ENCODE measurements around the gene PRELID2.

Gene PRELID2

DNA sequence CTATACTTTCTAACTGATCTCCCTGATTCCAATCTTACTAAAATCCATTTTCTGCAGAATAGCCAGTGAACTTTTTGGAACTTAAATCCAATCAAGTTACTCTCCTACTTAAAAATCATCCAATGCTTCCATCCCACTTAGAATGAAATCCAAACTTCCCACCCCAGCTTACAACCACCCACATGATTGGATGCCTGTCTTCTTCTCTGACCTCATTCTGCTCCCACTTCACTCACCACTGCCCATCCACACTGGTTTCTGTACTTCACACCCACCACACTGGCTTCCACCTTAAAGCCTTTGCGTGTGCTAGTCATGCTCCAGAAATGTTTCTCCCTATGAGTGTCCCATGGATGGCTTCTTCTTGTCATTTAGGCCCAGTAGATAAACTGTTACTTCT, 119.7 kb downstream of the PRELID2 start:
- no peaks in the 10 kb centered on the region for H3K9me3 ChIP-seq (ENCODE audit: insufficient read depth, low read length)
- no peak overlapping the region for H3K27ac ChIP-seq (ENCODE audit: low read length)
- no peaks in the 10 kb centered on the region for H3K36me3 ChIP-seq (replicated peaks; ENCODE audit: low read depth, low read length)
- TF ChIP-seq, protein P1, sequence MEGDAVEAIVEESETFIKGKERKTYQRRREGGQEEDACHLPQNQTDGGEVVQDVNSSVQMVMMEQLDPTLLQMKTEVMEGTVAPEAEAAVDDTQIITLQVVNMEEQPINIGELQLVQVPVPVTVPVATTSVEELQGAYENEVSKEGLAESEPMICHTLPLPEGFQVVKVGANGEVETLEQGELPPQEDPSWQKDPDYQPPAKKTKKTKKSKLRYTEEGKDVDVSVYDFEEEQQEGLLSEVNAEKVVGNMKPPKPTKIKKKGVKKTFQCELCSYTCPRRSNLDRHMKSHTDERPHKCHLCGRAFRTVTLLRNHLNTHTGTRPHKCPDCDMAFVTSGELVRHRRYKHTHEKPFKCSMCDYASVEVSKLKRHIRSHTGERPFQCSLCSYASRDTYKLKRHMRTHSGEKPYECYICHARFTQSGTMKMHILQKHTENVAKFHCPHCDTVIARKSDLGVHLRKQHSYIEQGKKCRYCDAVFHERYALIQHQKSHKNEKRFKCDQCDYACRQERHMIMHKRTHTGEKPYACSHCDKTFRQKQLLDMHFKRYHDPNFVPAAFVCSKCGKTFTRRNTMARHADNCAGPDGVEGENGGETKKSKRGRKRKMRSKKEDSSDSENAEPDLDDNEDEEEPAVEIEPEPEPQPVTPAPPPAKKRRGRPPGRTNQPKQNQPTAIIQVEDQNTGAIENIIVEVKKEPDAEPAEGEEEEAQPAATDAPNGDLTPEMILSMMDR (IDR thresholded peaks at IDR 0.05; ENCODE audit: low read depth, low read length): no peak
- TF ChIP-seq EZH2phosphoT487 (IDR thresholded peaks at IDR 0.05; ENCODE audit: low read depth): no peak
- no peak overlapping the region for H3K9ac ChIP-seq (ENCODE audit: low read length)
- no peaks in the 10 kb centered on the region for H3K4me1 ChIP-seq (ENCODE audit: low read length)
- no peak overlapping the region for H3K4me3 ChIP-seq (ENCODE audit: low read length)
- H4K20me1 ChIP-seq (ENCODE audit: insufficient read depth, low read length): no peaks in the 10 kb centered on the region
- H3K4me2 ChIP-seq (ENCODE audit: low read length): no peak overlapping the region
- H3K79me2 ChIP-seq (ENCODE audit: low read length): no peaks in the 10 kb centered on the region
- no peak overlapping the region for H2AFZ ChIP-seq (ENCODE audit: low read depth, low read length)
- H3K27me3 ChIP-seq (ENCODE audit: low read depth, low read length): no peaks in the 10 kb centered on the region

DNA sequence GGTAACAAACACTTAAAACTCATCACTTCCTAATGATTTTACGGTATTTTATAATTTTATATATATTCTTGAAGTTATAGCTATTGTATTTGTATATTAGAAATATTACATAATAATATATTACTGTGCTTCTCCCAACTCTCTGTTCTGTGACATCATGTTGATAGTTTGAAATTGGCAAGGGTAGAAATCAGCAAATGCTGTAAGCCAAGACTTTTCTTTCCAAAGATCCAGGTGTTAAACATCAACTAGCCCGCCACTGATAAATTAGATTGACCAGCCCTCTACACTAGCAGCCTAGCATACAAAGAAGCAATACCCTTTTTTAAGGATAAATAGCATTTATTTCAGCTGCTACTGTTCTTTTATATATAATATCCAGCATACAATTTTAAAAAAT, 122.9 kb downstream of the PRELID2 start:
- Histone ChIP-seq H3K27ac (ENCODE audit: low read length) (no peak overlapping the region), H3K4me1 (ENCODE audit: low read length) (no peaks in the 10 kb centered on the region), H3K4me2 (ENCODE audit: low read length) (no peak overlapping the region), H3K36me3 (replicated peaks; ENCODE audit: low read depth, low read length) (no peaks in the 10 kb centered on the region), H3K9me3 (ENCODE audit: insufficient read depth, low read length) (no peaks in the 10 kb centered on the region), H3K4me3 (ENCODE audit: low read length) (no peak overlapping the region), H3K79me2 (ENCODE audit: low read length) (no peaks in the 10 kb centered on the region), H3K27me3 (ENCODE audit: low read depth, low read length) (no peaks in the 10 kb centered on the region), H3K9ac (ENCODE audit: low read length) (no peak overlapping the region), H4K20me1 (ENCODE audit: insufficient read depth, low read length) (no peaks in the 10 kb centered on the region), H2AFZ (ENCODE audit: low read depth, low read length) (no peak overlapping the region)
- TF ChIP-seq EZH2phosphoT487 (IDR thresholded peaks at IDR 0.05; ENCODE audit: low read depth): no peak
- TF ChIP-seq, protein P1 (IDR thresholded peaks at IDR 0.05; ENCODE audit: low read depth, low read length): no peak

GRCh38 chr5:145711417-145711816, 123.7 kb downstream of the PRELID2 start:
- no peak overlapping the region for H3K9ac ChIP-seq (ENCODE audit: low read length)

More at GRCh38 chr5:145711417-145711816, 123.7 kb downstream of the PRELID2 start:
- Histone ChIP-seq H2AFZ (ENCODE audit: low read depth, low read length) (no peak overlapping the region), H3K79me2 (ENCODE audit: low read length) (no peaks in the 10 kb centered on the region), H3K27ac (ENCODE audit: low read length) (no peak overlapping the region), H3K4me1 (ENCODE audit: low read length) (no peaks in the 10 kb centered on the region), H3K27me3 (ENCODE audit: low read depth, low read length) (no peaks in the 10 kb centered on the region), H3K4me2 (ENCODE audit: low read length) (no peak overlapping the region), H3K9me3 (ENCODE audit: insufficient read depth, low read length) (no peaks in the 10 kb centered on the region), H3K4me3 (ENCODE audit: low read length) (no peak overlapping the region), H3K36me3 (replicated peaks; ENCODE audit: low read depth, low read length) (no peaks in the 10 kb centered on the region), H4K20me1 (ENCODE audit: insufficient read depth, low read length) (no peaks in the 10 kb centered on the region)
- TF ChIP-seq EZH2phosphoT487 (IDR thresholded peaks at IDR 0.05; ENCODE audit: low read depth): no peak
- TF ChIP-seq, protein P1 (IDR thresholded peaks at IDR 0.05; ENCODE audit: low read depth, low read length): no peak

Data from OCI-LY3 (cell line).